HG03280 (cell line): ENCODE results near the gene LONP1.
"Not testable (repeated sequence)": the region's sequence is repeated elsewhere in the genome, so short reads cannot be mapped to it uniquely, and the experiment has no call there.

Experiments
- ATAC-seq: cut with Tn5 transposase; IDR thresholded peaks from one replicate; pipeline ENCODE4 v1.9.1; 2021; ENCODE audit warnings: mild to moderate bottlenecking, moderate library complexity; ENCODE audit not compliant: unreplicated experiment

The LONP1 gene, protein sequence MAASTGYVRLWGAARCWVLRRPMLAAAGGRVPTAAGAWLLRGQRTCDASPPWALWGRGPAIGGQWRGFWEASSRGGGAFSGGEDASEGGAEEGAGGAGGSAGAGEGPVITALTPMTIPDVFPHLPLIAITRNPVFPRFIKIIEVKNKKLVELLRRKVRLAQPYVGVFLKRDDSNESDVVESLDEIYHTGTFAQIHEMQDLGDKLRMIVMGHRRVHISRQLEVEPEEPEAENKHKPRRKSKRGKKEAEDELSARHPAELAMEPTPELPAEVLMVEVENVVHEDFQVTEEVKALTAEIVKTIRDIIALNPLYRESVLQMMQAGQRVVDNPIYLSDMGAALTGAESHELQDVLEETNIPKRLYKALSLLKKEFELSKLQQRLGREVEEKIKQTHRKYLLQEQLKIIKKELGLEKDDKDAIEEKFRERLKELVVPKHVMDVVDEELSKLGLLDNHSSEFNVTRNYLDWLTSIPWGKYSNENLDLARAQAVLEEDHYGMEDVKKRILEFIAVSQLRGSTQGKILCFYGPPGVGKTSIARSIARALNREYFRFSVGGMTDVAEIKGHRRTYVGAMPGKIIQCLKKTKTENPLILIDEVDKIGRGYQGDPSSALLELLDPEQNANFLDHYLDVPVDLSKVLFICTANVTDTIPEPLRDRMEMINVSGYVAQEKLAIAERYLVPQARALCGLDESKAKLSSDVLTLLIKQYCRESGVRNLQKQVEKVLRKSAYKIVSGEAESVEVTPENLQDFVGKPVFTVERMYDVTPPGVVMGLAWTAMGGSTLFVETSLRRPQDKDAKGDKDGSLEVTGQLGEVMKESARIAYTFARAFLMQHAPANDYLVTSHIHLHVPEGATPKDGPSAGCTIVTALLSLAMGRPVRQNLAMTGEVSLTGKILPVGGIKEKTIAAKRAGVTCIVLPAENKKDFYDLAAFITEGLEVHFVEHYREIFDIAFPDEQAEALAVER

GRCh38 chr19:5719961-5720790, at the start of gene LONP1, which contains the start of gene CATSPERD:
Gene LONP1, minus strand, starts transcription at chr19:5720146. Its CDS starts 14 bp downstream, at chr19:5720132.
Gene CATSPERD, plus strand, starts transcription at chr19:5720637. Its CDS starts 101 bp downstream, at chr19:5720738.
- peak; percentile 89 for ATAC-seq

- ATAC-seq = no peak
Observed at GRCh38 chr19:5767949-5768348, 48.0 kb upstream of the LONP1 start.

- no peak for ATAC-seq
Observed at GRCh38 chr19:5765220-5765619, 45.3 kb upstream of the LONP1 start.

- no peak for ATAC-seq
Observed at GRCh38 chr19:5762608-5763217, 42.8 kb upstream of the LONP1 start.

DNA sequence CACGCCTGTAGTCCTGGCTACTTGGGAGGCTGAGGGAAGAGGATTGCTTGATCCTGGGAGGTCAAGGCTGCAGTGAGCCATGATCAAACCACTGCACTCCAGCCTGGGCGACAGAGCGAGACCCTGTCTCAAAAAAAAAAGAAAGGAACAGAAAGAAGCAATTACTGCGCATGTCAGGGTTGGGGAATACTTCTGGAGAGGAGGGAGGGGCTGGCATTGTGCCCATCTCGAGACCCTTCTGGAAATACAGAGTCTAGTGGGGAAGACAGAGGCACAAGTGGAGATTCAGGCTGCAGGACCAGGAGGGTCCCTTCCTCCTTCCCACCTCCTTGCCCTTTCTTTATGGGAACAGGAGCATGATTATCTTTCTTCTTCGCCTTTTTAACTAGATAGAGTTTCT, 33.8 kb upstream of the LONP1 start:
- no peak for ATAC-seq

- ATAC-seq = no peak
Observed at GRCh38 chr19:5751709-5752108, 31.8 kb upstream of the LONP1 start.

DNA sequence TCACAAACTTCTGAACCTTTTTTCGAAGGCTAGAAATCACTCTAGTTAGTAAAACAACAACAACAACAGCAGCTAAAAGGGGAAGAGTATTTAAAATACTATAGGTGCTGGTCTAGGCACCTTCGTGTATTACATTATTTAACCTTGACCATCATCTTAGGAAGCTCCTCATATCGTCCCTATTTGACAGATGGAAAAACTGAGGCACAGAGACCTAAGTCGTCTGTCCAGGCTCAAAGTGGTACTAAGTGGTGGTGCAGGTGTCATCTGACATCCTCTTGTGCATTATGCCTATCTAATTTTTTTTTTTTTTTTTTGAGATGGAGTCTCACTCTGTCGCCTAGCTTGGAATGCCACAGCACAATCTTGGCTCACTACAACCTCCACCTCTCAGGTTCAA, 29.6 kb upstream of the LONP1 start:
- ATAC-seq = no peak

- ATAC-seq = not testable (repeated sequence)
Observed at GRCh38 chr19:5748920-5749319, 29.0 kb upstream of the LONP1 start.

- not testable (repeated sequence) for ATAC-seq
Observed at GRCh38 chr19:5744999-5745398, 25.1 kb upstream of the LONP1 start.

- no peak for ATAC-seq
Observed at GRCh38 chr19:5743630-5744029, 23.7 kb upstream of the LONP1 start.

GRCh38 chr19:5742051-5742450, 22.1 kb upstream of the LONP1 start:
- no peak for ATAC-seq

DNA sequence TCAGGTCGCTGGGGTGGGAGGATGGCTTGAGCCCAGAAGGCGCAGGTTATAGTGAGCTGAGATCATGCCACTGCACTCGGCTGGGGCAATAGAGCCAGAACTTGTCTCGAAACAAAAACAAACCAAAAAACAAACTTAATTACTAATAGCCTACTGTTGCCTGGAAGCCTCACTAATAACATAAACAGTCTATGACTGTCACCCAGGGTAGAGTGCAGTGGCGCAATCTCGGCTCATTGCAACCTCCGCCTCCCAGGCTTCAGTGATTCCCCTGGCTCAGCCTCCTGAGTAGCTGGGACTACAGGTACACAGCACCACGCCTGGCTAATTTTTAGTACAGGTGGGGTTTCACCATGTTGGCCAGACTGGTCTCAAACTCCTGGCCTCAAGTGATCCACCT, 18.5 kb upstream of the LONP1 start:
- no peak for ATAC-seq

DNA sequence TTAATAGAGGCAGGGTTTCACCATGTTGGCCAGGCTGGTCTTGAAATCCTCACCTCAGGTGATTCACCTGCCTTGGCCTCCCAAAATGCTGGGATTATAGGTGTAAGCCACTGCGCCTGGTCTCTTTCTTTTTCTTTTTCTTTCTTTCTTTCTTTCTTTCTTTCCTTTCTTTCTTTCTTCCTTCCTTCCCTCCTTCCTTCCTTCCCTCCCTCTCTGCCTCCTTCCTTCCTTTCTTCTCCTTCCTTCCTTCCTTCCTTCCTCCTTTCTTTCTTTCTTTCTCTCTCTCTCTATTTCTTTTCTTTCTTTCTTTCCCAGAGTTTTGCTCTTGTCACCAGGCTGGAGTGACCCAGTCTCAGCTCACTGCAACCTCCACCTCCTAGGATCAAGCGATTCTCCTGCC, 13.2 kb upstream of the LONP1 start:
- not testable (repeated sequence) for ATAC-seq

DNA sequence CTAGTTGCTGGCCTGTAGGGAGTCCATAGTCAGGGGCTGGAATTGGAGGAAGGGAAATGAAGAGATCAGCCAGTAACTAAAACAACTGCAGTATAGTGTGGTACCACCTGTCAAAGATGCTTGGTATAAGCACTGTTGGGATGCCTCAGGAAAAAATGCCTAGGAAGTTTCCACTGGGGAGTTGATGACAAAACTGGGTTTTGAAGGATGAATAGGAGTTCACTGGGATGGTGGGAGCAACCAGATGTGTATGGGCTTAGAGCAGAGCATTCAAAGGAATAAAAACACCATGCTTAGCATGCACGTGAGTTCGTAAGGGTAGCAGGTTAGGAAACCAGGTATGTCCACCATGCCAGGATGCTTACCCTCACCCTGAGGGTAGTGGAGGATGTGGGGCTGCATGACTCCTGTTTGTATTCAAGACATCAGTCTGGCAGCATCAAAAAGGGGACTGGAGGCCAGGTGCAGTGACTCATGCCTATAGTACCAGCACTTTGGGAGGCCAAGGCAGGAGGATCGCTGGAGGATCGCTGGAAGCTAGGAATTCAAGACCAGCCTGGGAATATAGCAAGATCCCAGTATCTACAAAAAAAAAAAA, 7.6 kb upstream of the LONP1 start:
- no peak for ATAC-seq

DNA sequence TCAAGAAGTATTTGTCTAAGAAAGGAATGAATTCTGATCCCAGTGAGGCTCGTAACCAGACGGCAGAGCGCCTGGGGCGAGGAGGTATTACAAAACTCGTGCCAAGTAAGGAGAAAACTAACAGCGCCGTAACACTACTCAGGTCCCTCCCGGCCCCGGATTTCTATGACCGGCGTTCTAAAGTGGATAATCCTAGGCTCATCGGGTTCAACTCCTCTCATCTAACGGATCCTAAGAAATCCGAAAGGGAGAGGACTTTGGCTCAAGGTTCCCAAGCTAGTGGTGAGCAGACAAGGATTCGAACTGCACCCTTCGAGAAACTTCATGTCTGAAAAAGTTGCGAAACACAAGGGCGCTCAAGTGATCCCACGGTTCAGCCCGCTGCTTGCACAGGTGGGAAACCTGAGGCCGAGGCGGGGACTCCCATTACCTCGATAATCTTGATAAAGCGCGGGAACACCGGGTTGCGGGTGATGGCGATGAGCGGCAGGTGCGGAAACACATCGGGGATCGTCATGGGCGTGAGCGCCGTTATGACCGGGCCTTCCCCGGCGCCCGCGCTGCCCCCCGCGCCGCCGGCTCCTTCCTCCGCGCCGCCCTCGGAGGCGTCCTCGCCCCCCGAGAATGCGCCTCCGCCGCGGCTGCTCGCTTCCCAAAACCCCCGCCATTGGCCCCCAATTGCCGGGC, 529 bp downstream of the LONP1 start:
- no peak for ATAC-seq

- ATAC-seq = no peak
Observed at GRCh38 chr19:5718579-5719273, 1.2 kb downstream of the LONP1 start.

- no peak for ATAC-seq
Observed at GRCh38 chr19:5718037-5718578, 1.8 kb downstream of the LONP1 start.

DNA sequence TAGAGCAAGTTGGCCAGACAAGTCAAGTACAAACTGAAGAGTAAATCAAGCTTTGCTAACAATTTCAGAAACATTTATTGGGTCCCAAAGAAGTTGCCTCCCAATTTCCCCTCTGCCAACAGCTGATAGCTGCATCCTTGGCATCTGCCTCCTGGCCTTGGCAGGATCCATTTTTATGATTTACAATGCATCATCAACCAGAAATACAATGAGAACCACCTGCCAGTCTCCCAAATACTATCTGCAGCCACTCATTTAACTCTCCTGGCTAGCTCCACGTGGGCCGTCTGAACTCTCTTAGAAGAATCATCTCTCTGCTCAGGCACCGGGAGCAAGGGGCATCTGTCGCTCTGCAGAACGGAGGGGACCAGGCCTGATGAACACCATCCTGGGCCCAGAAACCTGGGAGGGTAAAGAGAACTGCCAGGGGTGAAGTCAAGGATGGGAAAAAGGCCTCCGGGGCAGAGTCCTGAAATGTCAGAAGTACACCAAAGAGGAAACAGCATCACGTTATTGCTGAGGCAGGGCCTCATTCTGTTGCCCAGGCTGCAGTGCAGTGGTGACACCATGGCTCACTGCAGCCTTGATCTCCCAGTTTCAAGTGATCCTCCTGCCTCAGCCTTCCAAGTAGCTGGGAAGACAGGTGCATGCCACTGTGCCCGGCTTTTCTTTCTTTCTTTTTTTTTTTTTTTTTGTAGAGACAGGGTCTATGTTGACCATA, 2.6 kb downstream of the LONP1 start:
- ATAC-seq = no peak
